Stimulated activated CD8-positive, alpha-beta memory T cell treated with anti-CD3 and anti-CD28 coated beads, Interleukin-12 subunit alpha, Interleukin-12 subunit beta, amount 100 ng/mL, for 1 hour (primary cell): Measurements from ENCODE around the gene SAMD4B.

Experiments used
- DNase-seq: peaks from one replicate; pipeline ENCODE4 v3.0.0-alpha.2; 2020; ENCODE audit warnings: low read depth

Gene SAMD4B

DNA sequence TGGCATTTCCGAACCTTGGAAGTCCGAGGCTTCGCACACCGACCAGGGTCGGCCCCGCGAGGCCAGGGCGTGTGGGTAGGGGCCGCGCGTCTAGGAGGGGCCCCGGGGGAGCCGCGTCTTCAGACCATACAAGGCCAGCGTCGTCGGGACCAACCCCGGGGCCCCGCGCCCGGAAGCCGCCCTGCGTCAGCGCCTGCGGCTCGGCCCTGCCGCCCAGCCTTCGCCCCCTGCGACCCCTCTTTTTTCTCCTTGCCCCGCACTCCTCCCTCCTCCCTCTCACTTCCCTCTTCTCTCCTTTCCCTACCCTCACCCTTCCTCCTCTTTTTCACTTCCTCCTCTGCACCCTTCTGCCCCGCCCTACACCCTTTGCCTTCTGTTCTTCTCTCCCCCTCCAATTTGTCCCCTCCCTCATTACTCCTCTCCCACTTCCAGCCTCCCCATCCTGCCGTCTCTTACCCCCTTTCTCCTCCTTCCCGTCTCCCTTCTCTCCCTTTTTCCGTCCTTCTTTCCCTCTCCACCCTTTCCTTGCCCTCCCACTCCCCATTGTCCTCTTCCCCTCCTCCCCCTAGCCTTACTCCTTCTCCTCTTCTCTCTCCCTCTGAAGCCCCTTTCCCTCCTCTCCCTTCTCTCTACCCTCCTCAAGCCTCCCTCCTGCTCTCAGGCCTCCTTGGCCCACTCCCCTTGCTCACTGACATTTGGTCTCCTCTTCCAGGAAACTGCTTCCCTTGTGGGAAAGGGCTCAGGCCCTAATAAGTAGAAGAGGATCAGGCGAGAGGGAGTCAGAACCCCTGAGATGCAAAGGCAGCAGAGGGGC, 68.0 kb downstream of the SAMD4B start:
- DNase-seq, result peak; percentile 68

DNA sequence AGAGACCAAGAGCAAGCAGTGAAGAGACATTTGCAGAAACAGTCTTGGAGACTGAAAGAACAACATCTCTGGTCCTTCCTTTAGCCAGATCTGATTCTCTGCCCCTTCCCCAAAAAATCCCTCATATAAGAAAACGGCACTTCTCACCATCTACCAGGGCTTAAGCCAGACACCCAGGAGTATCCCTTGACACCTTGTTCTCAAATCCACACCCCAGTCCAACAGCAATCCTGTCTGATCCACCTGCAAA, 68.5 kb downstream of the SAMD4B start:
- DNase-seq, result no peak

DNA sequence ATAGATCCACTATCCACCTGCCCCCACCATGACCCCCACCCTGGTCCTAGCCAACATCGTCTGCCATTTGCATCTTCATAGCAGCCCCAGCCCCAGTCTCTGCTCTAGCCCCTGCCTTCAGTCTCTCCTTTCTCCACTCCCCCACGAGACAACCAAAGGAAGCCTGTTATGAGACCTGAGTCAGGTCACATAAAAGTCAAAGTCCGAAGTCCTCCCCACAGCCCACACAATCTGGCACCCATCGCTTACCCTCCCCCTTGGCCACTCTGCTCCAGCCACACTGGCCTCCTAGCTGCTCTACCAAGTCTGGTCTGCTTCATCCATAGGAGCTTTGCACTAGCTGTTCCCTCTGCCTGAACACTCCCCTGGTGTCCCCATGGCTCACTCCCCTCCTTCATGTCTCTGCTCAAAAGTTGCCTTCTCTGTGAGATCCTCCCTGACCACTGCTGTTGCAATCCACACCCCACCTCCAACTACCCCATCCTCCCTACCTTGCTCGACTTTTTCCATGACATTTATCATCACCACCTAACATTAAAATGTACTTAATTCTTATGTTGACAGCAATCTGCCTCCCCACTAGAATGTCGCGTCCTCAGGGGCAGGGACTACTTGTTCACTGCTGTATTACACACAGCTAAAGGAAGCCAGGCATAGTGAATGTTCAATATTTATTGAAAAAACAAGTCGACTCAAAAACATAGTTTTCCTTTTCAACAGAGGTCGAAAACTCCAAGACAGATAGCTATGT, 69.0 kb downstream of the SAMD4B start:
- no peak for DNase-seq

DNA sequence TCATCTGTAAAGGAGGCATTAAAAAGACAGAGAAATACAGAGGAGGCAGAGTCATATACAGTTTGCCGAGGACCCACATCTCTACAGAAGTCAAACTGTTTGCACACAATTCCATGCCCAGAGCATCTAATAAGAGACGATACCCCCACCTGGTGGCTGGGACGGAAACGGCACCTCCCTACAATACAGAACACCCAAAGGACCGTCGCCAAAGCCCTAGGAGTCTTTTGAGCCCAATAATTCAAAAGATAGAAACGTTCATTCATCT, 69.5 kb downstream of the SAMD4B start:
- peak; percentile 84 for DNase-seq

DNA sequence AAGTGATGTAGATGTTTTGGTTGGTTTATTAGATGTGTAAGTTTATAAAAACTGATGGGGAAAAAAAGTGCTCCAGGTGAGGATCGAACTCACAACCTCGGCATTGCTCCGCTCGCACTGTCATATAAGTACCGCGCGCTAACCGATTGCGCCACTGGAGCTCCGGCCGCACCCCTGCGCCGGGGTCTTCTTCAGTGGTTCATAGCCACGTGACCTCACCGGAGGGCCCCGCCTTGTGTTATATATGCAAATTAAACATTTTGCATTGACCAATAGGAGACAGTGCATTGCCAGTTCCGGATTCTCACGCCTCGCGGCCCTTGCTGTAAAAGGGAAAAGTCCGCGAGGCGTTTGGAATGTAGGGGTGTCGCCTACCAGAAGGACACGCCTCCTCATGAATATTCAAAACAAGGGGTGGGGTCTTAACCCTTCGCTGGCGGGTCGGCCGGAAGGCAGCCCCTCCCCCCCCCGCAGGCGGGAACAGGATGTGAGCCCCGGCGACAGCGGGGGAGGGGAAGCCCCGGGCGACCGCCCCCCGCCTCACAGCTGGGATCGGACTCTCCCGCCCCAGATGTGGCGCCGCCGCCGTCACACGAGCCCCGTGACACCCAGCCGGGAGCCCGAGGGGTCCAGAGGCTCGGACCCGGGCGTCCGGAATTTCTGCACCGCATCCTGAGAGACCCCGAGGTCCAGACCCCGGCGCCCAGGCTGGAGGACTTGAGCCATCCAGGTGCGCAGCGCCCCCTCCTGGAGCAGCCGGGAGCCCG, 70.1 kb downstream of the SAMD4B start, which contains the start of gene PLEKHG2:
Gene PLEKHG2 (plus strand): TSS at position 570 of the 767 bp plus-strand sequence. CDS start 1,418 bp downstream, outside the sequence.
- DNase-seq, result peak; percentile 97

DNA sequence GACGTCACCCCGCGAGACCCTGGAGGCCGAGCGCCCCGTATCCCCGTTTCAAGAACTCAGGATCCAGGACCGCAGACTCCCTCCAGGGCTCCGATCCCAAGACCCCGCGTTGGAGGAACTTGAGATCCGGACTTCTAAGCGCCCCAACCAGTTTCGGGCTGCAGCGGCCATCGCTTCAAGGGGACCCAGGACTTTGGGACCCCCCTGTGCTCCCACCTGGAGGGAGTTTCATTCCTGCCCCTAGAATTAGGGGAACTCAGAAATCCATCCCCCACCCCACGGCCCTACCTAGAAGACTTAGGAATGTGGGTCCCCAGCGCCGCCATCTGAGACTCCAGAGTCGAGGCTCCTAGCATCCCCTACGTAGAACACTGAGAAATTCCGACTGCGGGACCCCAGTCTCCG, 70.6 kb downstream of the SAMD4B start:
- no peak for DNase-seq

DNA sequence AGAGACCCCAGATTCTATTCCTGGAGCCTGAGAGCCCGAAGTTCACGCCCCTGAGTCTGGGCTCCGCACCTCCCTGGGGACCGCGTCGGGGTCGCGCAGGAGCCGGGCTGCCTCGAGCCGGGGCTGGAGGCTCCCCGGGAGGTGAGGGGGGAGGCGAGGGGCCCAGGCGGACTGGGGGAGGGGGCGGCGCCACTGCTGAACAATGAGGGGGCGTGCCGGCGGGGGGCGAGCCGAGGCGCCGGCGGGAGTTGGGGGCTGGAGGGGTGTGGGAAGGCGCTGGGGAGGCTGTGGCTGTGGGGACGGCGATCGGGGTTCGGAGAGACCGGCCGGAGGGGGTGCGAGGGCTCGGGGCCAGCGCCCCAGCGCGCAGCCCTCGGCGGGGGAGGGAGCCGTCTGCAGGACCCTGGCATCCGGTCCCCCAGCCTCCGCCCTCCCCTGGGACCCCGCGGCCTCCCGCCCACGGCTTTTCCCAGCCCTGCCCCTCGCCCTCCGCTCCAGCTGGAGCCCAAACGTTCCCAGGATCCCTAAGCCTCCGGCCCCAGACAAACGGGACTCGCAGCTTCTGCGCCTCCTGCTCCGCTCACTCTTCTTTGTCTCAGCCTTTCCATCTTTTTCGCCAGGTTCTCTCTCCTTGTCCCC, 71.2 kb downstream of the SAMD4B start:
- DNase-seq, result no peak

DNA sequence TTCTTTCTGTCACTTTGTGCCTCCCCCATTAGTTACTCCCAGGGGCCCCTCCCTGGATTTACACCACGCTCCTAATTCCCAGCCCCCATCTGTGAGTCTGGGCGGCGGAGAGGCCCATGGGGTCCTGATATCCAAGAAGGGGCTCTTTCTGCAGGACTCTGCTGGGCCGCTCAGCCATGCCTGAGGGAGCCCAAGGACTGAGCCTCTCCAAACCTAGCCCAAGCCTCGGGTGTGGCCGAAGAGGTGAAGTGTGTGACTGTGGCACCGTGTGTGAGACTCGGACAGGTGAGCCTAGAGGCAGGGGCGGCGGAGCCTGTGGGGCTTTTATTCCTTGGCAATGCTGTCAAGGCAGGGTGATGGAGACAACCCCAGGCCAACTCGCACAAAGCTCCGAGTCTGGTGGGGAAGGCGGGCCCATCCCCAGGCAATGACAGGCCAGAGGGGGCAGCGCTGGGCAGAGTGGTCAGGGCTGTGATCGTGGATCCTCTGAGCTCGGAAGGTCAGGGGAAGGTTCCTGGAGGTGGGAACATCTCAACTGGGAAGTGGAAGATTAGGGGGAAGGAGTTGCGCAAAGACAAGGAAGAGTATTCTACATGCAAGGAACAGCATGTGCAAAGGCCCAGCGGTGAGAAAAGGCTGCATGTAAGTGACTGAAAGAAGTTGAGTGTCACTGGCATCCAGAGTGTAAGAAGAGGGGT, 71.8 kb downstream of the SAMD4B start:
- no peak for DNase-seq

DNA sequence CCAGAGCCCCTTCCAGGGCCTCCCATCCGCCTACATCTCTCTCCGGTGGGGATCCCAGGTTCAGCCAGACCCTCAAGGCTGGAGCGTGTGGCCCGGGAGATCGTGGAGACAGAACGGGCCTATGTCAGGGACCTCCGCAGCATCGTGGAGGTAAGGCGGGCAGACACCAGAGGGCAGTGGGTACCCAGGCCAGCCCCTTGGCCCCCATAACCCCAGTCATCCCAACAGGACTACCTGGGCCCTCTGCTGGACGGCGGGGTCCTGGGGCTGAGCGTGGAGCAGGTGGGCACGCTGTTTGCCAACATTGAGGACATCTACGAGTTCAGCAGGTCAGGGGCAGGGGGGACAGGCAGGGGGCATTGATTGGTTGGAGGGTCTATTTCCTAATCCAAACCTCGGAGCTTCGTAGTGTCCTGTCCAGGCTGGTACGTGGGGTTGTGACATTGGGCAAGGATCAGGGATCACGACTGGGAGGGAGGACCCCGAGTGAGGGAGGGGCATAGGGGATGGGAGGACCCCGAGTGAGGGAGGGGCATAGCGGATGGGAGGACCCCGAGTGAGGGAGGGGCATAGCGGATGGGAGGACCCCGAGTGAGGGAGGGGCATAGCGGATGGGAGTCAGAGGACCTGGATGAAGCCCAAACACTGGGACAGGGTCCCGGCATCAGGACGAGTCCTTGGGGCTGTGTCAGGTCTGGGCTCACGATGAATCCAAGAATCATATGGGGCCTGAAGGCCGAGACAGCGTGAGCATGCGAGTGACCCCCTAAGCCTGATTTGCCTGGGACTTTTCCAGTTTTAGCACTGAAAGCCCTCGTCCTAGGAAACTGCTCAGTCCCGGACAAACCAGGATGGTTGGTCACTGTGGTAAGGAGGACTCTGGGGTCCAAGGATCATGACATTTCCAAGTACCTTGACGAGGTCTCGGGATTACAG, 73.2 kb downstream of the SAMD4B start:
- no peak for DNase-seq

DNA sequence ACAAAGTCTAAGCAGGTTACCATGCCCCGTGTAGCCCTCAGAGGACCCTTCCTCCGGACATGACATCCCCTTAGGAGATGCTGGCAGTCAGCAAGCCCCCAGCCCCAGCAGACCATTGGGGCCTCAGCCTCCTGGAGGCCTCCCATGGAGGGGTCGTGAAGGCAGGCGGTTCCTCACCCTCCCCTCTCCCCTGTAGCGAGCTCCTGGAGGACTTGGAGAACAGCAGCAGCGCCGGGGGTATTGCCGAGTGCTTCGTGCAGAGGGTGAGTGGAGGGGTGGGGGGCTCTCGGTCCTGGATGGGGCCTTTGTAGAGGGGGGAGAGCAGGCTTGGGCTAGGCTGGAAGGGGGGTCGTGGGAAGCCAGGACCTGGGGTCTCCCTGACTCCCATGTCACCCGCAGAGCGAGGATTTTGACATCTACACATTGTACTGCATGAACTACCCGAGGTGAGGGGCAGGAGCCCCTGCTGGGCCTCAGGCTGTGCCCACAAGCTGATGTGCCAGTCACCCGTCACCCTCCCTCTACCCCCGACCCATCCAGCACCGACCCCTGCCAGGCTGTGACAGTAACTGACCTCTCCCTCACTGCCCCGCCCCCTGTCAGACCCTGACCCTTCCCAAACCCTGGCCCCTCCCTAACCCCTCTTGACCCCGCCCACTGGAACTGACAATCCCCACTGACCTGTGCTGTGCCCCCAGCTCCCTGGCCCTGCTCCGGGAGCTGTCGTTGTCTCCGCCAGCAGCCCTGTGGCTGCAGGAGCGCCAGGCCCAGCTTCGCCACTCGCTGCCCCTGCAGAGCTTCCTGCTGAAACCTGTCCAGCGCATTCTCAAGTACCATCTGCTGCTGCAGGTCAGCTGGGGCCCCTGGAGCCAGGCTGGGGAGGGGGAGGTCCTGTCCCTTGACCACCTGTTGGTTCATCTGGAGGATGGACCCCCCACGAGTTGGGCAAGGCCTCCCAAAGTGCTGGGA, 74.2 kb downstream of the SAMD4B start:
- DNase-seq, result no peak

DNA sequence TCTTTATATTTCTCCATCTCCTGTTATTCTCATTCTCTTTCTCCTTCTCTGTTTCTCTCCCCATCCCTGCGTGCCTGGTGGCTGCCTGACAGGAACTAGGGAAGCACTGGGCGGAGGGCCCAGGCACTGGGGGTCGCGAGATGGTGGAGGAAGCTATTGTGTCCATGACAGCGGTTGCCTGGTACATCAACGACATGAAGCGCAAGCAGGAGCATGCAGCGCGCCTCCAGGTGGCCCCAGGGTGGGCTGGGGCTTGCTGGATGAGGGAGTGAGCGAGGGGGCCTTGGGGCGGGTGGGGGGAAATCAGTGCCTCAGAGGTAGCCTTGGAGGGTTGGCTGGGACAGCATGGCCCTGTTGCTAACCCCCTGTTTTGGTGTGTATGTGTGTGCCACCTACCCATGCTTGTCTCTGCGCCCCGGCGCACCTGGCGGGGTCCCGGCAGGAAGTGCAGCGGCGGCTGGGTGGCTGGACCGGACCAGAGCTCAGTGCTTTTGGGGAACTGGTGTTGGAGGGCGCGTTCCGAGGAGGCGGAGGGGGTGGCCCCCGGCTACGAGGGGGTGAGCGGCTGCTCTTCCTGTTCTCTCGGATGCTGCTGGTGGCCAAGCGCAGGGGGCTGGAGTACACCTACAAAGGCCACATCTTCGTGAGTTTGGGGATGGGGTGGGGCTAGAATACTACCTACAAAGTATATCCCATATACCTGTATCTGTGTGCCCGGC, 75.4 kb downstream of the SAMD4B start:
- no peak for DNase-seq

DNA sequence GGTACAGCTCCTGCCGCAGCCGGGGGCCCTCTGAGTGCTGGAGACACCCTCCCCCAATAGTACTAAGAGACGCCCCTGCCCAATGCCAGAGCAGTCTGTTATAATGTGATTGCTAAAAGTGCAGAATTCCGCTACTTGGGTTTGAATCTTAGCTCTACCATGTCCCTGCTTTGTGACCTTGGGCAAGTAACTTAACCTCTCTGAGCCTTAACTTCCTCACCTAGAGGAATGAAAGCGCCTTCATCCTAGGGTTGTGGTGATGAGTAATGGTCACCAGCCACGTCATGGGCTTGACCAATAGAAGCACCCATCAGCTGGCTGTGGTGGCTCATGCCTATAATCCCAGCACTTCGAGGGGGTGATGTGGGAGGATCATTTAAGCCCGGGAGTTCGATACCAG, 76.8 kb downstream of the SAMD4B start:
- no peak for DNase-seq

DNA sequence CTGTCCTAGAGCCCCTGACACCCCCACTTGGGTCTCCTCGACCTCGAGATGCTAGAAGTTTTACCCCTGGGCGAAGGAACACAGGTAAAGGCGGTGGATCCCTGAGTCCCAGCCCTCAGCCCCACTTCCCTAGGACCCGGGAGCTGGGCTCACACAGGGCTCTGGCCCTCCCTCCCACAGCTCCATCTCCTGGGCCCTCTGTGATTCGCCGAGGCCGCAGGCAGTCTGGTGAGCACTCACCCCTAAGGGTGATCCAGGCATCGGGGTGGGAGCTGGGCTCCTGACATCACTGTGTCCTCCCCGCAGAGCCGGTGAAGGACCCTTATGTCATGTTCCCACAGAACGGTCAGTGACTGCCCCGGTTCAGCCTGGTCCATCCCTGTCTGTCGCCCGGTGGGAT, 78.5 kb downstream of the SAMD4B start:
- no peak for DNase-seq

DNA sequence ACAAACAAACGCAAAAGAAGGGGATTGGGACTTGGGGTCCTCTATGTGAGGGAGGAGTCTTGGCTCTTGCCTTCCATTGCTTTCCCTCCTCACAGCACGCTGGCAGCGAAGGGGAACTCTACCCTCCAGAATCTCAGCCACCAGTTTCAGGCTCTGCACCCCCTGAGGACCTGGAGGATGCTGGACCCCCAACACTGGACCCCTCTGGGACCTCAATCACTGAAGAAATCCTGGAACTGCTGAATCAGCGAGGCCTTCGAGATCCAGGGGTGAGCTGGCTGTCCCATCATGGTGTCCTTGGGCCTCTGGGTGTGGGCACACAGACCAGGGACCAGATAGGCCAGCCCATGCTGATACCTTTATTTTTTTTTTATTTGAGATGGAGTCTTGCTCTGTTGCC, 79.8 kb downstream of the SAMD4B start:
- no peak for DNase-seq

DNA sequence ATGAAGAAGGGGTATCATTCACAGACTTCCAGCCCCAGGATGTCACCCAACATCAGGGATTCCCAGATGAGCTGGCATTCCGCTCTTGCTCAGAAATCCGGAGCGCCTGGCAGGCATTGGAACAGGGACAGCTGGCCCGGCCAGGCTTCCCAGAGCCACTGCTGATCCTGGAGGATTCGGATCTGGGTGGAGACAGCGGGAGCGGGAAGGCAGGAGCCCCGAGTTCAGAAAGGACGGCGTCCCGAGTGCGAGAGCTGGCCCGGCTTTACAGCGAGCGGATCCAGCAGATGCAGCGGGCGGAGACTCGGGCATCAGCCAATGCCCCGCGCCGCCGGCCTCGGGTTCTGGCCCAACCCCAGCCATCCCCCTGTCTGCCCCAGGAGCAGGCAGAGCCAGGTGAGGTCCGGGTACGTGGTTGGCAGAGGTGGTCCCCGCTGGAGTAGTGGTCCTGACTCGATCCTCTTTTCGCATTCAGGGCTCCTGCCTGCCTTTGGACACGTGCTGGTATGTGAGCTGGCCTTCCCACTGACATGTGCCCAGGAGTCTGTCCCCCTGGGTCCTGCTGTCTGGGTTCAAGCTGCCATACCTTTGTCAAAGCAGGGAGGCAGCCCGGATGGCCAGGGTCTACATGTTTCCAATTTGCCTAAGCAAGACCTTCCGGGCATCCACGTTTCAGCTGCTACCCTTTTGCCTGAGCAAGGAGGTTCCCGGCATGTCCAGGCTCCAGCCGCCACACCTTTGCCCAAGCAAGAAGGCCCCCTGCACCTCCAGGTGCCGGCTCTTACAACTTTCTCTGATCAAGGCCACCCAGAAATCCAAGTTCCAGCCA, 81.3 kb downstream of the SAMD4B start:
- DNase-seq, result no peak

DNA sequence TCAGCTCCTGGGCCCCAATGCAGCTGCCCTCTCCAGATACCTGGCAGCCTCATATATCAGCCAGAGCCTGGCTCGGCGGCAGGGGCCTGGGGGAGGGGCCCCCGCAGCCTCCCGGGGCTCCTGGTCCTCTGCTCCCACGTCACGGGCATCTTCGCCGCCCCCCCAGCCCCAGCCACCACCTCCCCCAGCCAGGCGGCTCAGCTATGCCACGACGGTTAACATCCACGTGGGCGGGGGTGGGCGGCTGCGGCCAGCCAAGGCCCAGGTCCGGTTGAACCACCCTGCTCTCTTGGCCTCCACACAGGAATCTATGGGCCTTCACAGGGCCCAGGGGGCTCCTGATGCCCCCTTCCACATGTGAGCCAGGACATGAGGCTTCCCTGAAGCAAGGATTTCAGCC, 82.7 kb downstream of the SAMD4B start:
- DNase-seq, result no peak

DNA sequence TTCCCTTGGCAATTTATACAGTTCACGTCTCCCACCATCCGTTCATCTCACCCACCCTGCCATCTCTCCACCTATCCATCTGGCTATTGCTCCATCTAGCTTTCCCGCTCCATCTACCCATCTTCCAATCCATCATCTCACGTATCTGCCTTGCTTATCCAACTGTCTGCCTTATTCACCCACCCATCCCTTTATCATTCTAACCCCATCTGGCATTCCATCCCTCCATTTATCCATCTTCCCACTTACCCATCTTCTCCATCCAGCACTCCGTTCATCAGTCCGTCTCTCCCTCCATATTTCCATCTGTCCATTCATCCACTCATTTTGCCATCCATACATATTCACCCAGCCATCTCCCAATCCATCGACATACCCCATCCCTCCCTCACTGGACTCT, 83.5 kb downstream of the SAMD4B start:
- no peak for DNase-seq

DNA sequence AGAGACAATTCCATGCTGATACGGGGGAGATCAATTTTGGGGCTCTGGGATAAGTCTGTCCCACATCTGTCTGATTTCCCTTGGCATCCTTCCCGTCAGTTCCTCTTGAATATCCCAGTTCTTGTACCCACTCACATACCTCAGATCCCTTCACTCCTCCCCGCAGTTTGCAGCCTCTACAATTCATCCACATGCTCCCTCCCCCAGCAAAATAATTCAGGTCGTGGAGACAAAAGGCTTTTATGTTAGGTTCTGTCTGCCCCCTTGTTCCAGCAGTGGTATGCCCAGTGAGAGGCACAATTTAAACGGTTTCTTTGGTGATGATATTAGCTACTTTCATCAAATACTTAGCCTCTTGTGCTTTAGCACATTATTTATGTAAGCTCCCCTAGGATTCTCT, 83.9 kb downstream of the SAMD4B start:
- DNase-seq, result no peak
